NCI-H345 (cell line): Measurements from ENCODE around the gene MAPK8.

Experiments used
- DNase-seq: peaks from one replicate; lab custom pipeline; 2025; lab: John Stamatoyannopoulos, UW

MAPK8 gene

DNA sequence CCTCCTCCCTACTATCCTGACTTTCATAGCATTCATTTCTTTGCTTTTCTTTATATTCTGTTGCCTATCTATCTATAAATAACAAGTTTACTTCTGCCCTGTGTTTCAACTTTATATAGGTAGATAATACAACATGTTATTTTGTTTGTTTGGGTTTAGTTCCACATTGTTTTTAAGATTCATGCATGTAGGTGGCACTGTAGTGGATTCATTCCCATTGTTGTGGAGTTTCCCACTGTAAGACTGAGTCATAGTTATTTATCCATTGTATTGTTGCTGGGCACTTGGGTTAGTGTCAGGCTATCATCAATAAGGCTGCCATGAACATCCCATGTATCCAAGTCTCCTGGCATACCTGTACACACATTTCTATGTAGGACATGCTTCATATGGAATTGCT is 170.7 kb downstream of the MAPK8 start:
- DNase-seq = no peak

DNA sequence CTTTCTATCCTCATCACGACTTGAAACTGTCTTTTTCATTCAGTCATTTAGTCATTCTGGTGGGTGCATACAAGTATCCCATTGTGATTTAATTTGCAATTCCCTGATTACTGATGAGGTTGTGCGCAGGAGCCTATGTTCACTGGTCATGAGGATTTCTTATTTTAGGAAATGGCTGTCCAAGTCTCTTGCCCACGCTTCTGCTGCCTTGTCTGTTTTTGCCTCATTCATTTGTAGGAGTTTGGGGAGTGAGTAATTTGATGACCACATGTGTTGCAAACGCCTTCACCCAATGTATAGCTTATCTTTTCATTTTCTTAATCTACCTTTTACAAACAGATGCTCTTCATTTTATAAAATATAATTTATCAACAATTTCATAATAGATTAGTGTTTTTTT is 171.1 kb downstream of the MAPK8 start:
- no peak for DNase-seq

GRCh38 chr10:48478469-48478868 is 172.0 kb downstream of the MAPK8 start:
- no peak for DNase-seq

- no peak for DNase-seq
Measured at GRCh38 chr10:48478980-48479811, 172.7 kb downstream of the MAPK8 start.

DNA sequence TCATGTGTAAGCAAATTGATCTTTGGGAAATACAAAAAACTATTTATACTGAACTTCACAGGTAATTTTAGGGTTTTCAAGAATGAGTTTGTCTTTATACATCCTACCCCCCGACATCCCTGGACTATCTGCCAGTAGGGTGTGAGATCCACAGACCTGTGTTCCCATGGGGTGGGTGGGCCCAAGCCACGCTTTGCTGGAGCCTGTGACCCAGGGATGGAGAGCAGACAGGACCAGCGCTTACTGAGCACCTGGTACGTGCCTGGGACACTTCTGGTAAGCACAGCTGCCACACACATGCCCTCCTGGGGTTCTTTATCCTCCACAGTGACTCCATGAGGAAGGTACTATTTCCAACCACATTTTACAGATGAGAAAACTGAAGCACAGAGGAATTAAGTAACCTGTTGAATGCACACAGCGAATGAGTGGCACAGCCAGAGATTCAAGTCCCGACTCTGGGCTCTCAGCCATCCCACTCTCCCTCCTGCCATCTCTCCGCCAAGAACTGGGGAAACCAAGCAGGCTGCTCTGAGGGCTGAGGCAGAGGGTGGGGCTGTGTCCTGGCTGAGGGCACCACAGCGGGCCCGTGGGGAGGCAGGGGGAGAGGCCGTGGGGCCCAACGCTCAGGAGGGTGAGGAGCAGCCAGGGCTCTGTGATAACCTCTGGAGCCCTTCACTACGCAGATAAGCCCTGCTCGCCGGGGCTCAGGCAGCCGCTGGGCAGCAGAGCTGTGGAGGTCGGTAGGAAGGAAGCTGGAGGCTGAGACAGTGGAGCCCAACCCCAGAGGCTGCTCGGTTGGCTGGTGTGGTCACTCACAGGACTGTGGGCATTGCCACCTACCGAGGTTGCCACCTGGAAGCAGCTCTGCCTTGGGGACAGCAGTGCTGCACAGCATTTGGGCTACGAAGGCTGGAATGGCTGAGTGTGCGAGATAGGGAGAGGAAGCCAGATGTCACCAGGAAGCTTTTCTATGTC is 174.2 kb downstream of the MAPK8 start:
- no peak for DNase-seq

DNA sequence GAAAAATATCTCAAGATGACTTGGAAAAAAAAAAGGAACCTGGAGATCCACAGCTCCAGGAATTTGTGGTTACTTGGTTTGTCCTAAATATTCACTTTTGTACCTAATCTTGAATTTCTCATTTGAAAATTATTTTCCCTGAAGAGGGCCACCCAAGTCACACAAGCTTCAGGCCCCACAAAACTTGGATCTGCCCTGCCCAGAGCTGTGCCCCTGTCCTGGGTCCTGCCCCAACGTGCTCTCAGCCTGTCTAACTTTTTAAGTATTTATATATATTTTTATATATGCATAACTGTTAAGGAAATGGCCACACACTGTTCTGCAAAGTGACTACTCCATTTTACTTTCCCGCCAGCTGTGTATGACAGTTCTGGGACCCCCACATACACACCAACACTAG is 174.9 kb downstream of the MAPK8 start:
- no peak for DNase-seq

- no peak for DNase-seq
Measured at GRCh38 chr10:48482207-48482606, 175.7 kb downstream of the MAPK8 start.

DNA sequence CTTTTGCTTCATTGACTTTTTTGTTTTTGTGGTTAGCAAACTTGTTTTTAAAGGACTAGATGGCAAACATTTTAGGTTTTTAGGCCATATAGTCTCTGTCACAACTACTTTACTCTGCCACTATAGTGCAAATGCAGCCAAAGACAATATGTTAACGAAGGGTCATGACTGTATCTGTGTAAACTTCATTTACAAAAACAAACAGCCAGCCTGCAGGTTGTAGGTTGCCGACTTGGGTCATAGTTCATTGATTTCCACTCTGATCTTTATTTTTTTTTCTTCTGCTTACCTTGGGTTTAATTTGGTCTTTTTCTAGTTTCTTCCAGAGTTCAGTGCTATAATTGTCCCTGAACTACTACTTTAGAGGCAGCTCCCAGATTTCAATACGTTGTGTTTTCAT is 178.4 kb downstream of the MAPK8 start:
- no peak for DNase-seq

DNA sequence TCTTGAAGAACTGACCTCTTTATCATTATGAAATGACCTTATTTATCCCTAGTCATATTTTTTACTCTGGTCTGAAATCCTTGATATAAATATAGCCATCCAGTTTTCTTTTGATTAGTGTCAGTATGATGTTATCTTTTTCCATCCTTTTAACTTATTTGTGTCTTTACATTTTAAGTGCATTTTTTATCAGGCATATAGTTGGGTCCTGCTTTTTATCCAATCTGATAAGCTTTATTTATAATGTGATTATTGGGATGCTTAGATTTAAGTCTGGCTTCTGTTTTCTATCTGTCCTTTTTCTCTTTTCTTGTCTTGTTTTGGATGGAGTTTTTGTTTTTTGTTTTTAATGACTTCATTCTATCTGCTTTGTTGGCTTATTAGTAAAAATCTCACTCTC is 179.2 kb downstream of the MAPK8 start:
- no peak for DNase-seq

GRCh38 chr10:48487244-48487643 is 180.8 kb downstream of the MAPK8 start:
- DNase-seq = no peak
